H1 (cell line): ENCODE results near the gene KCTD15. TPM values are rescaled to one million over a fixed set of nuclear protein-coding genes. Genes with fewer than 3 reads are reported as not detected.

Experiments
- CTCF ChIA-PET: fragments of 300-600 bp; sonication (Branson Sonifier 250); formaldehyde crosslinking; loops from one replicate; lab custom pipeline; 2021; ENCODE audit not compliant: partially characterized antibody; lab: Charles Lee
- POLR2A ChIA-PET: fragments of 300-600 bp; sonication (Branson Sonifier 250); formaldehyde crosslinking; loops from one replicate; lab custom pipeline; 2021; ENCODE audit warnings: inconsistent platforms; ENCODE audit not compliant: partially characterized antibody; lab: Charles Lee
- DNase-seq, 2 experiments: peaks; one replicate each; pipeline versions ENCODE4 v3.0.0 to v3.0.0-alpha.2; 2010 to 2022; ENCODE audit warnings: low spot score in 2 of 2, low read depth in 1 of 2, mixed read lengths in 1 of 2
- FAIRE-seq: peaks from 2 replicates; lab custom pipeline; 2011; peaks lifted over from hg19 to GRCh38; lab: Jason Lieb, UNC
- H2AFZ ChIP-seq: 2 replicates; pipeline ENCODE4 v1.8.1; 2012; ENCODE audit warnings: low read length, inconsistent platforms
- H2AK5ac ChIP-seq: 2 replicates; pipeline ENCODE4 v1.6.1; 2013; ENCODE audit warnings: low read depth, low read length
- H2BK120ac ChIP-seq: replicated peaks from 2 replicates; pipeline ENCODE3; 2013; ENCODE audit warnings: low read depth, low read length, inconsistent platforms
- H2BK12ac ChIP-seq: 2 replicates; pipeline ENCODE4 v1.6.1; 2013; ENCODE audit warnings: low read depth, low read length
- H2BK15ac ChIP-seq: 2 replicates; pipeline ENCODE4 v1.6.1; 2013; ENCODE audit warnings: low read length
- H2BK20ac ChIP-seq: 2 replicates; pipeline ENCODE4 v1.6.1; 2013; ENCODE audit warnings: low read length
- H2BK5ac ChIP-seq: 2 replicates; pipeline ENCODE4 v1.6.1; 2013; ENCODE audit warnings: low read depth, low read length
- H3K14ac ChIP-seq: 2 replicates; pipeline ENCODE4 v1.6.1; 2013; ENCODE audit warnings: inconsistent platforms; ENCODE audit not compliant: insufficient read length
- H3K18ac ChIP-seq: 2 replicates; pipeline ENCODE4 v1.6.1; 2013; ENCODE audit warnings: low read length; ENCODE audit errors: extremely low read depth
- H3K23ac ChIP-seq: 2 replicates; pipeline ENCODE4 v1.6.1; 2013; ENCODE audit warnings: inconsistent platforms; ENCODE audit not compliant: insufficient read length
- H3K23me2 ChIP-seq: 2 replicates; pipeline ENCODE4 v1.6.1; 2013; ENCODE audit warnings: low read depth, low read length
- H3K27ac ChIP-seq: 2 replicates; pipeline ENCODE4 v1.6.1; 2011; ENCODE audit warnings: low read depth, low read length, inconsistent platforms
- H3K27me3 ChIP-seq, 4 experiments: replicated peaks in 1 of 4; 1 replicate in 1 of 4; 2 replicates in 3 of 4; pipeline versions ENCODE4 v1.6.1 to v1.8.1; 2011 to 2013; ENCODE audit warnings: low read length in 3 of 4, mild to moderate bottlenecking in 3 of 4, inconsistent platforms in 2 of 4, mixed read lengths in 2 of 4, moderate library complexity in 1 of 4; ENCODE audit not compliant: control insufficient read depth in 3 of 4, insufficient read depth in 3 of 4; ENCODE audit errors: extremely low read depth in 1 of 4
- H3K36me3 ChIP-seq, 4 experiments: 2 replicates each; pipeline versions ENCODE4 v1.6.1 to v1.8.1; 2011 to 2013; ENCODE audit warnings: mild to moderate bottlenecking in 4 of 4, low read length in 3 of 4, moderate library complexity in 2 of 4, control low read depth in 1 of 4, inconsistent platforms in 1 of 4; ENCODE audit not compliant: insufficient read depth in 4 of 4, control insufficient read depth in 2 of 4
- H3K4ac ChIP-seq: replicated peaks from 2 replicates; pipeline ENCODE3; 2013; ENCODE audit warnings: low read length, low read depth, mixed read lengths, inconsistent platforms; ENCODE audit not compliant: insufficient read length
- H3K4me1 ChIP-seq, 4 experiments: replicated peaks in 1 of 4; 1 replicate in 1 of 4; 2 replicates in 3 of 4; pipeline versions ENCODE4 v1.6.1 to v1.8.1; 2011 to 2013; ENCODE audit warnings: low read length in 3 of 4, inconsistent platforms in 2 of 4, mixed read lengths in 1 of 4; ENCODE audit not compliant: insufficient read depth in 4 of 4, control insufficient read depth in 3 of 4
- H3K4me2 ChIP-seq, 2 experiments: 2 replicates each; pipeline versions ENCODE4 v1.6.1 to v1.8.1; 2011 to 2013; ENCODE audit warnings: low read depth in 2 of 2, low read length in 2 of 2, control low read depth in 1 of 2, inconsistent platforms in 1 of 2, mild to moderate bottlenecking in 1 of 2; ENCODE audit not compliant: insufficient read depth in 1 of 2
- H3K4me3 ChIP-seq, 4 experiments: fragments of 200-600, 300-600 bp in 1 of 4; sonication (generic), shearing (Covaris generic), sonication (Bioruptor Twin) in 1 of 4; 2 replicates each; pipeline versions ENCODE4 v1.5.1 to v1.8.1; 2011 to 2016; ENCODE audit warnings: low read length in 4 of 4, low read depth in 3 of 4, control low read depth in 2 of 4, inconsistent platforms in 2 of 4, mild to moderate bottlenecking in 2 of 4, mixed read lengths in 1 of 4, moderate library complexity in 1 of 4; ENCODE audit not compliant: insufficient read depth in 2 of 4; ENCODE audit errors: extremely low read depth in 1 of 4
- H3K56ac ChIP-seq: replicated peaks from 2 replicates; pipeline ENCODE3; 2013; ENCODE audit warnings: low read depth, mild to moderate bottlenecking, mixed read lengths, low read length, inconsistent platforms; ENCODE audit not compliant: insufficient read length
- H3K79me1 ChIP-seq: 2 replicates; pipeline ENCODE4 v1.6.1; 2013; ENCODE audit warnings: low read depth, low read length, control low read depth
- H3K79me2 ChIP-seq, 2 experiments: 2 replicates each; pipeline versions ENCODE4 v1.6.1 to v1.8.1; 2012 to 2013; ENCODE audit warnings: low read length in 2 of 2, mild to moderate bottlenecking in 2 of 2, inconsistent platforms in 1 of 2; ENCODE audit not compliant: insufficient read depth in 2 of 2, control insufficient read depth in 1 of 2
- H3K9ac ChIP-seq, 4 experiments: replicated peaks in 1 of 4; 1 replicate in 1 of 4; 2 replicates in 3 of 4; pipeline versions ENCODE4 v1.6.1 to v1.8.1; 2011 to 2013; ENCODE audit warnings: low read depth in 3 of 4, low read length in 3 of 4, control low read depth in 2 of 4, mild to moderate bottlenecking in 2 of 4, moderate library complexity in 2 of 4, inconsistent platforms in 1 of 4; ENCODE audit errors: extremely low read depth in 1 of 4
- H3K9me3 ChIP-seq, 2 experiments: 2 replicates each; pipeline versions ENCODE4 v1.6.1 to v1.8.1; 2012 to 2013; ENCODE audit warnings: mild to moderate bottlenecking in 2 of 2, moderate library complexity in 2 of 2, control low read depth in 1 of 2, inconsistent platforms in 1 of 2, low read depth in 1 of 2, low read length in 1 of 2, mixed read lengths in 1 of 2; ENCODE audit not compliant: insufficient read depth in 2 of 2
- H4K20me1 ChIP-seq, 2 experiments: replicated peaks in 1 of 2; 2 replicates each; pipeline versions ENCODE3 to v1.8.1; 2011 to 2013; ENCODE audit warnings: inconsistent platforms in 2 of 2, low read length in 2 of 2, mild to moderate bottlenecking in 1 of 2; ENCODE audit not compliant: insufficient read depth in 2 of 2, control insufficient read depth in 1 of 2
- H4K5ac ChIP-seq: 2 replicates; pipeline ENCODE4 v1.6.1; 2013; ENCODE audit warnings: low read length, low read depth, mixed read lengths, inconsistent platforms; ENCODE audit not compliant: insufficient read length
- H4K8ac ChIP-seq: 2 replicates; pipeline ENCODE4 v1.8.0; 2013; ENCODE audit warnings: mild to moderate bottlenecking, moderate library complexity, low read length, inconsistent platforms; ENCODE audit not compliant: insufficient read depth; ENCODE audit errors: extremely low read depth
- H4K91ac ChIP-seq: replicated peaks from 2 replicates; pipeline ENCODE3; 2013; ENCODE audit warnings: low read length, mixed read lengths, inconsistent platforms; ENCODE audit not compliant: insufficient read length
- RAD21 ChIP-seq, 2 experiments: IDR thresholded peaks in 1 of 2; conservative IDR thresholded peaks in 1 of 2; 2 replicates each; pipeline ENCODE4 v1.6.1; 2011; ENCODE audit warnings: low read depth in 2 of 2, low read length in 2 of 2, improper control_type of control experiment in 1 of 2, inconsistent platforms in 1 of 2, mild to moderate bottlenecking in 1 of 2, moderate library complexity in 1 of 2
- SAP30 ChIP-seq: fragments of 300-600 bp; sonication (generic); IDR thresholded peaks from 2 replicates; pipeline ENCODE4 v1.7.1; 2012; ENCODE audit warnings: low read length, moderate library complexity, mild to moderate bottlenecking, inconsistent platforms; ENCODE audit not compliant: insufficient read depth, insufficient replicate concordance
- SRF ChIP-seq: IDR thresholded peaks from 2 replicates; pipeline ENCODE4 v1.6.1; 2011; ENCODE audit warnings: mild to moderate bottlenecking, low read depth, low read length, moderate library complexity
- WGBS, 2 experiments: shearing (Covaris generic) in 1 of 2; methylation state at CpG; one replicate each; pipeline versions ENCODE4 v1.1.6 to v1.1.7; 2013 to 2015; ENCODE audit warnings: low lambda C conversion rate in 2 of 2, mixed read lengths in 2 of 2, inconsistent platforms in 1 of 2, low coverage in 1 of 2, missing lambda C conversion rate in 1 of 2; ENCODE audit not compliant: insufficient replicate concordance in 2 of 2, insufficient coverage in 1 of 2, insufficient read length in 1 of 2; ENCODE audit errors: extremely low coverage in 1 of 2, missing lambda C conversion rate in 1 of 2; 5-methylcytosine and 5-hydroxymethylcytosine counted together
- polyA plus RNA-seq, 7 experiments: library from polyadenylated mRNA; depleted of rRNA in 3 of 7; stranded (reverse) in 5 of 7; unstranded in 2 of 7; fragments of >200 nt in 5 of 7; fragments of 200-250 nt in 2 of 7; gene quantifications; 1 replicate in 5 of 7; 2 replicates in 1 of 7; 4 replicates in 1 of 7; pipeline versions ENCODE4 v1.2.1 to v1.2.3, GENCODE V29; 2011 to 2013; ENCODE audit warnings: missing spikeins in 2 of 7, mixed read lengths in 2 of 7
- total RNA-seq: library from RNA; stranded (reverse); fragmentation: NEBNext Ultra II Directional; extraction: Animal tissue kit (Norgen Biotek cat#: 25700); gene quantifications from 2 replicates; pipeline ENCODE4 v1.2.1, GENCODE V29; 2021

Gene KCTD15
- total and polyA plus RNA-seq, 2 of the 8 experiments (the other 6 are each of a cell fraction or from before 2014, with no cell fraction given) = 25.1 to 27.0 TPM

GRCh38 chr19:33814181-33815165 lies 17.8 kb downstream of the KCTD15 start:
- WGBS, 2 experiments = 90% methylated on average over 21 of the region's 21 CpGs; no CpG with 5 or more reads in 1 of the 2 experiments
- H3K4me1 ChIP-seq = peaks cover 0 to 3% (median under 1%) of the 10 kb centered on the region in 4 experiments; a peak in 1 of 7 replicates
- POLR2A ChIA-PET = interaction anchor here (0.7 to 2.0 kb wide), 3 partner anchors 9 to 19 kb away, joined by 3 to 7 read pairs (median 4); no protein-coding TSS in a partner anchor
- H2AK5ac ChIP-seq = no peak overlapping the region
- no peak overlapping the region for H4K91ac ChIP-seq
- DNase-seq = no peak
- H3K79me2 ChIP-seq = no peaks in the 10 kb centered on the region
- H3K36me3 ChIP-seq = peaks cover 2 to 14% (median 5%) of the 10 kb centered on the region in 4 experiments; a peak in 5 of 8 replicates
- no peak overlapping the region for H3K56ac ChIP-seq
- no peak overlapping the region for H2BK12ac ChIP-seq
- no peak overlapping the region for H3K23ac ChIP-seq
- no peak for FAIRE-seq
- no peak overlapping the region for H3K4me2 ChIP-seq
- H2BK15ac ChIP-seq = no peak overlapping the region
- H2BK5ac ChIP-seq = no peak overlapping the region
- TF ChIP-seq RAD21 (IDR thresholded peaks at IDR 0.05 in 1 of 2, conservative IDR thresholded peaks at IDR 0.05 in 1 of 2; ENCODE audit: low read depth in 2 of 2, low read length in 2 of 2) (peak in 1 of 2 experiments; percentile 19; a peak in 1 of 4 replicates), SAP30 (no peak), SRF (no peak)
- peaks cover 0 to 3% (median 0%) of the 10 kb centered on the region in 4 experiments; a peak in 1 of 7 replicates for H3K27me3 ChIP-seq
- no peak overlapping the region for H4K5ac ChIP-seq
- no peak overlapping the region for H2BK120ac ChIP-seq
- H3K79me1 ChIP-seq = no peaks in the 10 kb centered on the region; the same call in 1 of the 2 replicates
- no peak overlapping the region for H3K14ac ChIP-seq
- H4K20me1 ChIP-seq = peaks cover 1 to 4% of the 10 kb centered on the region in 2 experiments
- CTCF ChIA-PET = interaction anchor here (0.6 to 1.8 kb wide), 8 partner anchors 13 to 282 kb away, joined by 3 to 4 read pairs (median 3); partner anchors contain the start of gene KCTD15
- H3K4ac ChIP-seq = no peak overlapping the region
- no peak overlapping the region for H3K4me3 ChIP-seq
- no peak overlapping the region for H3K9ac ChIP-seq
- no peaks in the 10 kb centered on the region for H3K23me2 ChIP-seq
- no peak overlapping the region for H4K8ac ChIP-seq
- no peak overlapping the region for H3K27ac ChIP-seq
- H3K18ac ChIP-seq = no peak overlapping the region
- no peak overlapping the region for H2BK20ac ChIP-seq
- no peak overlapping the region for H2AFZ ChIP-seq
- H3K9me3 ChIP-seq = no peaks in the 10 kb centered on the region
